Astrocyte (in vitro differentiated cells and primary cell): Measurements from ENCODE around the gene MAPRE2. TPM values are rescaled to one million over a fixed set of nuclear protein-coding genes. Genes with fewer than 3 reads are reported as not detected.

Source experiments
- DNase-seq: peaks from one replicate; pipeline ENCODE4 v3.0.0-alpha.2; 2010; ENCODE audit warnings: low read depth
- FAIRE-seq: peaks from 2 replicates; lab custom pipeline; 2011; peaks lifted over from hg19 to GRCh38; lab: Jason Lieb, UNC
- H2AFZ ChIP-seq: 2 replicates; pipeline ENCODE4 v1.6.0; 2012; ENCODE audit warnings: low read depth, low read length, inconsistent platforms
- H3K27ac ChIP-seq: 2 replicates; pipeline ENCODE4 v1.5.1; 2011; ENCODE audit warnings: low read depth, low read length, inconsistent platforms
- H3K27me3 ChIP-seq: 2 replicates; pipeline ENCODE4 v1.6.0; 2011; ENCODE audit warnings: low read length, inconsistent platforms; ENCODE audit not compliant: insufficient read depth
- H3K36me3 ChIP-seq: 2 replicates; pipeline ENCODE4 v1.5.1; 2011; ENCODE audit warnings: low read length, inconsistent platforms; ENCODE audit not compliant: insufficient read depth
- H3K4me1 ChIP-seq: 2 replicates; pipeline ENCODE4 v1.5.1; 2011; ENCODE audit warnings: low read length, inconsistent platforms; ENCODE audit not compliant: insufficient read depth
- H3K4me2 ChIP-seq: 2 replicates; pipeline ENCODE4 v1.6.0; 2012; ENCODE audit warnings: low read length, inconsistent platforms
- H3K4me3 ChIP-seq: 2 replicates; pipeline ENCODE4 v1.5.1; 2011; ENCODE audit warnings: low read depth, mild to moderate bottlenecking, low read length, inconsistent platforms; ENCODE audit not compliant: insufficient read depth
- H3K79me2 ChIP-seq: 2 replicates; pipeline ENCODE4 v1.6.0; 2012; ENCODE audit warnings: mild to moderate bottlenecking, low read length, inconsistent platforms; ENCODE audit not compliant: insufficient read depth
- H3K9ac ChIP-seq: 2 replicates; pipeline ENCODE4 v1.6.0; 2012; ENCODE audit warnings: mild to moderate bottlenecking, low read length, inconsistent platforms
- H3K9me3 ChIP-seq: 2 replicates; pipeline ENCODE4 v1.5.1; 2012; ENCODE audit warnings: low read depth, mild to moderate bottlenecking, low read length, inconsistent platforms; ENCODE audit not compliant: insufficient read depth
- H4K20me1 ChIP-seq: 2 replicates; pipeline ENCODE4 v1.6.0; 2012; ENCODE audit warnings: low read length, inconsistent platforms; ENCODE audit not compliant: insufficient read depth
- H3K27ac Mint-ChIP-seq: one replicate; pipeline ENCODE4 v1.8.0; 2021; ENCODE audit warnings: mild to moderate bottlenecking, mixed read lengths; ENCODE audit not compliant: unreplicated experiment
- H3K27me3 Mint-ChIP-seq: one replicate; pipeline ENCODE4 v1.8.0; 2021; ENCODE audit warnings: low read depth, mixed read lengths; ENCODE audit not compliant: unreplicated experiment
- H3K36me3 Mint-ChIP-seq: one replicate; pipeline ENCODE4 v1.8.0; 2021; ENCODE audit warnings: low read depth, mixed read lengths; ENCODE audit not compliant: unreplicated experiment
- H3K4me1 Mint-ChIP-seq: one replicate; pipeline ENCODE4 v1.8.0; 2021; ENCODE audit warnings: low read depth, mixed read lengths; ENCODE audit not compliant: unreplicated experiment
- H3K4me3 Mint-ChIP-seq: one replicate; pipeline ENCODE4 v1.8.0; 2021; ENCODE audit warnings: mild to moderate bottlenecking, moderate library complexity, mixed read lengths; ENCODE audit not compliant: unreplicated experiment
- H3K9me3 Mint-ChIP-seq: one replicate; pipeline ENCODE4 v1.8.0; 2021; ENCODE audit warnings: mild to moderate bottlenecking, mixed read lengths; ENCODE audit not compliant: unreplicated experiment
- EZH2 ChIP-seq: IDR thresholded peaks from 2 replicates; pipeline ENCODE4 v1.6.1; 2012; ENCODE audit warnings: mild to moderate bottlenecking, low read length, inconsistent platforms; ENCODE audit not compliant: insufficient read depth
- total RNA-seq: library from RNA; stranded (reverse); gene quantifications from 2 replicates; pipeline ENCODE4 v1.2.1, GENCODE V29; 2021
- TF ChIP-seq, protein P1 (sequence below): IDR thresholded peaks from 2 replicates; pipeline ENCODE4 v1.5.1; 2011; ENCODE audit warnings: low read depth, mild to moderate bottlenecking, inconsistent platforms, low read length, moderate library complexity; ENCODE audit not compliant: insufficient read depth

The MAPRE2 gene
- total RNA-seq, 1 donor from 2014 or later, result 33.8 TPM

- H3K9ac ChIP-seq, result no peak overlapping the region
- no peak overlapping the region for H3K4me3 ChIP-seq
- FAIRE-seq (no peak), DNase-seq (no peak)
- H3K36me3 Mint-ChIP-seq, result no peaks in the 10 kb centered on the region
- no peaks in the 10 kb centered on the region for H3K27me3 ChIP-seq
- H3K36me3 ChIP-seq, result no peaks in the 10 kb centered on the region
- H3K27ac Mint-ChIP-seq, result no peak overlapping the region
- no peaks in the 10 kb centered on the region for H3K4me1 ChIP-seq
- H3K9me3 Mint-ChIP-seq, result no peaks in the 10 kb centered on the region
- TF ChIP-seq EZH2, result no peak
- TF ChIP-seq, protein P1, sequence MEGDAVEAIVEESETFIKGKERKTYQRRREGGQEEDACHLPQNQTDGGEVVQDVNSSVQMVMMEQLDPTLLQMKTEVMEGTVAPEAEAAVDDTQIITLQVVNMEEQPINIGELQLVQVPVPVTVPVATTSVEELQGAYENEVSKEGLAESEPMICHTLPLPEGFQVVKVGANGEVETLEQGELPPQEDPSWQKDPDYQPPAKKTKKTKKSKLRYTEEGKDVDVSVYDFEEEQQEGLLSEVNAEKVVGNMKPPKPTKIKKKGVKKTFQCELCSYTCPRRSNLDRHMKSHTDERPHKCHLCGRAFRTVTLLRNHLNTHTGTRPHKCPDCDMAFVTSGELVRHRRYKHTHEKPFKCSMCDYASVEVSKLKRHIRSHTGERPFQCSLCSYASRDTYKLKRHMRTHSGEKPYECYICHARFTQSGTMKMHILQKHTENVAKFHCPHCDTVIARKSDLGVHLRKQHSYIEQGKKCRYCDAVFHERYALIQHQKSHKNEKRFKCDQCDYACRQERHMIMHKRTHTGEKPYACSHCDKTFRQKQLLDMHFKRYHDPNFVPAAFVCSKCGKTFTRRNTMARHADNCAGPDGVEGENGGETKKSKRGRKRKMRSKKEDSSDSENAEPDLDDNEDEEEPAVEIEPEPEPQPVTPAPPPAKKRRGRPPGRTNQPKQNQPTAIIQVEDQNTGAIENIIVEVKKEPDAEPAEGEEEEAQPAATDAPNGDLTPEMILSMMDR, result no peak
- H3K4me1 Mint-ChIP-seq, result peaks cover 8% of the 10 kb centered on the region
- no peaks in the 10 kb centered on the region for H3K79me2 ChIP-seq
- no peak overlapping the region for H3K4me3 Mint-ChIP-seq
- H3K27ac ChIP-seq, result no peak overlapping the region
- H3K27me3 Mint-ChIP-seq, result no peaks in the 10 kb centered on the region
- H3K9me3 ChIP-seq, result no peaks in the 10 kb centered on the region
- no peak overlapping the region for H3K4me2 ChIP-seq
- no peaks in the 10 kb centered on the region for H4K20me1 ChIP-seq
- no peak overlapping the region for H2AFZ ChIP-seq
These were observed 117.7 kb downstream of the MAPRE2 start for GRCh38 chr18:35158728-35159450.

DNA sequence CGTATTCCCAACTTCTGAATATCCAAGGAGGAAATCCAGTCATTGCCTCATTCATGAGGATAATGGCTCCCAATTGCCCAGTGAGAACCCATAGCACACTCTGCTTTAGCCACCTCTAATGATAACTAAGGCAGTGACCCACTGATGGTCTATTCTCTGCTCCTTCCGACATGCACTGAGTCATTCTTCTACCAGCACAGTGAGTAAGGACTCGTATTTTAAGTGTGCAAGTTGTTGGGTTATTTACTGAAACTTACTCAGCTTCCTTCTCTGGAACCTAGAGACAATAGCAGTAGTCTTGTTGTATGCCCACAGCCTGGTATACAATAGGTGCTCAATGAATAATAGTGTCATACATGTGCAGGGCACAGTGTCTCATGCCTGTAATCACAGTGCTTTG, 118.6 kb downstream of the MAPRE2 start:
- no peaks in the 10 kb centered on the region for H3K36me3 Mint-ChIP-seq
- Histone ChIP-seq H4K20me1 (no peaks in the 10 kb centered on the region), H3K27ac (no peak overlapping the region), H3K4me1 (no peaks in the 10 kb centered on the region), H3K4me3 (no peak overlapping the region), H2AFZ (no peak overlapping the region), H3K27me3 (no peaks in the 10 kb centered on the region), H3K9me3 (no peaks in the 10 kb centered on the region), H3K4me2 (no peak overlapping the region), H3K36me3 (no peaks in the 10 kb centered on the region), H3K9ac (no peak overlapping the region), H3K79me2 (no peaks in the 10 kb centered on the region)
- H3K27me3 Mint-ChIP-seq, result peaks cover 2% of the 10 kb centered on the region
- peaks cover 8% of the 10 kb centered on the region for H3K4me1 Mint-ChIP-seq
- no peak overlapping the region for H3K4me3 Mint-ChIP-seq
- no peak overlapping the region for H3K27ac Mint-ChIP-seq
- FAIRE-seq (no peak), DNase-seq (no peak)
- TF ChIP-seq EZH2, result no peak
- TF ChIP-seq, protein P1, result no peak
- no peaks in the 10 kb centered on the region for H3K9me3 Mint-ChIP-seq

GRCh38 chr18:35161485-35161884, 120.3 kb downstream of the MAPRE2 start:
- peaks cover 2% of the 10 kb centered on the region for H3K27me3 ChIP-seq
- TF ChIP-seq EZH2, result no peak
- TF ChIP-seq, protein P1, result no peak
- H3K9me3 Mint-ChIP-seq, result no peaks in the 10 kb centered on the region
- H3K9me3 ChIP-seq, result no peaks in the 10 kb centered on the region
- no peak overlapping the region for H3K4me3 Mint-ChIP-seq
- H3K4me2 ChIP-seq, result no peak overlapping the region
- no peak overlapping the region for H3K9ac ChIP-seq
- no peak overlapping the region for H3K27ac ChIP-seq
- no peaks in the 10 kb centered on the region for H3K36me3 Mint-ChIP-seq
- DNase-seq, result no peak
- no peak overlapping the region for H2AFZ ChIP-seq
- no peaks in the 10 kb centered on the region for H3K79me2 ChIP-seq
- H4K20me1 ChIP-seq, result no peaks in the 10 kb centered on the region
- H3K4me3 ChIP-seq, result no peak overlapping the region
- FAIRE-seq, result no peak
- H3K4me1 Mint-ChIP-seq, result peaks cover 6% of the 10 kb centered on the region
- peaks cover 2% of the 10 kb centered on the region for H3K27me3 Mint-ChIP-seq
- no peaks in the 10 kb centered on the region for H3K4me1 ChIP-seq
- no peaks in the 10 kb centered on the region for H3K36me3 ChIP-seq
- no peak overlapping the region for H3K27ac Mint-ChIP-seq
